Endothelial cell of umbilical vein (primary cell): ENCODE measurements around the gene EXOSC2. TPM values are rescaled to one million over a fixed set of nuclear protein-coding genes. Genes with fewer than 3 reads are reported as not detected.

Source experiments
- BruUV-seq: library from RNA; stranded (reverse); fragments of 400-500 nt; replicated peaks from 2 replicates; lab custom pipeline; 2021; lab: Mats Ljungman, UMichigan
- CTCF ChIA-PET: fragments of 300-600, 350-600 bp; sonication (Branson Sonifier 250); formaldehyde crosslinking; loops from one replicate; lab custom pipeline; 2021; ENCODE audit warnings: antibody characterized with exemption, inconsistent platforms; lab: Charles Lee
- POLR2A ChIA-PET: fragments of 300-600, 350-600 bp; sonication (Branson Sonifier 250); formaldehyde crosslinking; loops from one replicate; lab custom pipeline; 2021; ENCODE audit warnings: antibody characterized with exemption, inconsistent platforms; lab: Charles Lee
- DNase-seq: peaks from one replicate; pipeline ENCODE4 v3.0.0-alpha.2; 2011; ENCODE audit warnings: low read depth, low spot score
- FAIRE-seq: peaks from 2 replicates; lab custom pipeline; 2011; peaks lifted over from hg19 to GRCh38; lab: Jason Lieb, UNC
- H2AFZ ChIP-seq: 2 replicates; pipeline ENCODE4 v1.6.0; 2012; ENCODE audit warnings: low read depth, low read length, control low read depth, inconsistent platforms
- H3K27ac ChIP-seq: 2 replicates; pipeline ENCODE4 v1.5.1; 2011; ENCODE audit warnings: low read depth, mild to moderate bottlenecking, control low read depth, low read length, moderate library complexity; ENCODE audit not compliant: insufficient read depth
- H3K27me3 ChIP-seq, 2 experiments: 2 replicates each; pipeline versions ENCODE4 v1.6.0 to v1.6.1; 2011; ENCODE audit warnings: low read length in 2 of 2, mixed read lengths in 1 of 2; ENCODE audit not compliant: control insufficient read depth in 2 of 2, insufficient read depth in 2 of 2
- H3K36me3 ChIP-seq, 2 experiments: 2 replicates in 1 of 2; 3 replicates in 1 of 2; pipeline ENCODE4 v1.5.1; 2011; ENCODE audit warnings: low read length in 2 of 2, mild to moderate bottlenecking in 1 of 2, moderate library complexity in 1 of 2; ENCODE audit not compliant: control insufficient read depth in 2 of 2, insufficient read depth in 2 of 2; ENCODE audit errors: extremely low read depth in 1 of 2
- H3K4me1 ChIP-seq: 3 replicates; pipeline ENCODE4 v1.5.1; 2011; ENCODE audit warnings: mild to moderate bottlenecking, low read length; ENCODE audit not compliant: control insufficient read depth, insufficient read depth; ENCODE audit errors: extremely low read depth
- H3K4me2 ChIP-seq: 2 replicates; pipeline ENCODE4 v1.6.1; 2011; ENCODE audit warnings: low read length, control low read depth, mixed read lengths; ENCODE audit not compliant: insufficient read depth
- H3K4me3 ChIP-seq, 3 experiments: fragments of 200-600 bp in 1 of 3; sonication (generic), shearing (Covaris generic) in 1 of 3; replicated peaks in 1 of 3; 2 replicates each; pipeline ENCODE4 v1.5.1; 2011 to 2016; ENCODE audit warnings: control low read depth in 3 of 3, low read length in 3 of 3, mild to moderate bottlenecking in 2 of 3, inconsistent platforms in 1 of 3, low read depth in 1 of 3, moderate library complexity in 1 of 3; ENCODE audit not compliant: insufficient read depth in 1 of 3
- H3K79me2 ChIP-seq: 2 replicates; pipeline ENCODE4 v1.6.0; 2012; ENCODE audit warnings: low read length, inconsistent platforms; ENCODE audit not compliant: control insufficient read depth, insufficient read depth
- H3K9ac ChIP-seq: replicated peaks from 2 replicates; pipeline ENCODE3; 2011; ENCODE audit warnings: low read length, control low read depth; ENCODE audit not compliant: insufficient read depth; ENCODE audit errors: extremely low read depth
- H3K9me1 ChIP-seq: replicated peaks from 3 replicates; pipeline ENCODE4 v1.6.0; 2011; ENCODE audit warnings: mild to moderate bottlenecking, low read length; ENCODE audit not compliant: control insufficient read depth, insufficient read depth; ENCODE audit errors: extremely low read depth
- H3K9me3 ChIP-seq: replicated peaks from 2 replicates; pipeline ENCODE4 v1.5.1; 2012; ENCODE audit warnings: low read length, inconsistent platforms; ENCODE audit not compliant: control insufficient read depth, insufficient read depth
- H4K20me1 ChIP-seq: replicated peaks from 2 replicates; pipeline ENCODE3; 2011; ENCODE audit warnings: mild to moderate bottlenecking, low read length; ENCODE audit not compliant: control insufficient read depth, insufficient read depth; ENCODE audit errors: extremely low read depth
- GATA2 ChIP-seq: IDR thresholded peaks from 2 replicates; pipeline ENCODE4 v1.7.0; 2011; ENCODE audit warnings: low read depth, mild to moderate bottlenecking, moderate library complexity, mixed read lengths, low read length; ENCODE audit not compliant: insufficient read length, insufficient read depth
- JUN ChIP-seq: IDR thresholded peaks from 2 replicates; pipeline ENCODE4 v1.6.1; 2011; ENCODE audit warnings: borderline replicate concordance, low read depth; ENCODE audit not compliant: insufficient read length, insufficient read depth
- POLR2A ChIP-seq: IDR thresholded peaks from 2 replicates; pipeline ENCODE4 v1.6.1; 2012; ENCODE audit warnings: low read depth, mild to moderate bottlenecking, control low read depth, low read length
- dilution Hi-C: fragments of 300-500 bp; cut with MboI; formaldehyde crosslinking; loops from one replicate; pipeline ENCODE4 v1.15.0; 2019; ENCODE audit warnings: low sequenced_read_pairs; ENCODE audit not compliant: extremely low pct_ligation_motif_present
- intact Hi-C: fragments of 100-400 bp; cut with micrococcal nuclease; formaldehyde crosslinking; loops from one replicate; pipeline ENCODE4 v1.10.0; 2022
- polyA plus RNA-seq, 4 experiments: library from polyadenylated mRNA; depleted of rRNA in 3 of 4; stranded (reverse) in 3 of 4; unstranded in 1 of 4; fragments of >200 nt; gene quantifications; 2 replicates each; pipeline versions ENCODE4 v1.2.1 to v1.2.3, GENCODE V29; 2011 to 2012; ENCODE audit warnings: missing spikeins in 1 of 4
- total RNA-seq: library from RNA; stranded (reverse); gene quantifications from 2 replicates; pipeline ENCODE4 v1.2.3, GENCODE V29; 2021
- TF ChIP-seq, protein P1 (sequence below), 2 donors: IDR thresholded peaks; 1 replicate in 1 of 2; 2 replicates in 1 of 2; pipeline ENCODE4 v1.5.1; 2011; ENCODE audit warnings: low read length in 2 of 2, mild to moderate bottlenecking in 2 of 2, moderate library complexity in 2 of 2, control low read depth in 1 of 2, inconsistent platforms in 1 of 2, low read depth in 1 of 2; ENCODE audit not compliant: insufficient read depth in 1 of 2; ENCODE audit errors: extremely low read depth in 1 of 2
- TF ChIP-seq, protein P2 (sequence below): IDR thresholded peaks from 2 replicates; pipeline ENCODE4 v1.6.1; 2011; ENCODE audit not compliant: insufficient read depth, insufficient read length

EXOSC2 gene
- total and polyA plus RNA-seq, 2 donors (not counting 3 experiments of a cell fraction or from before 2014, with no cell fraction given) = 25.5 to 44.4 TPM

DNA sequence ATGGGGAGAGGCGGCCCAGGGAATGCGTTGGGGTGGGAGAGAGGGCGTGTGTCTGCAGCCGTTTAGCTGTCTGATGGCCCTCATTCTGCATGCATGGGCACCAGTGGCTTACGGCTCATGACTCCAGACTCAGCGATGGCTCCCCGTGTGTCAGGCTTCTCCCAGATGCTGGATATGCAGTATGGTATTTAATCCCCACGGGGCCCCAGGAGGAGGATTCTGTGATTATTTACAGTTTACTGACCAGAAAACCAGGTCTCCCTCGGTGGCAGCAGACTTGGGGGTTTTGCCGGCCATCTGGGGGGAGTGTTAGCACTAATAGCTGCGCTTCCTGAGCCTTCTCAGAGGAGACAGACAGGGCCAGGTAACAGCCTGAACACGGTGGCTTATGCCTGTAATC is 24.9 kb upstream of the EXOSC2 start:
- intact Hi-C loops = no loop called here
- peaks cover 46 to 50% of the 10 kb centered on the region in 2 experiments for H3K27me3 ChIP-seq

More for the DNA sequence above, 24.9 kb upstream of the EXOSC2 start:
- BruUV-seq = no TSS peak
- no peaks in the 10 kb centered on the region for H3K36me3 ChIP-seq
- H3K4me1 ChIP-seq = no peaks in the 10 kb centered on the region
- H3K9ac ChIP-seq = no peak overlapping the region
- no peaks in the 10 kb centered on the region for H3K79me2 ChIP-seq
- dilution Hi-C loops = no loop called here
- H3K9me1 ChIP-seq = no peaks in the 10 kb centered on the region
- H3K4me3 ChIP-seq = no peak overlapping the region
- ChIA-PET CTCF (interaction anchor here (1.1 kb wide), 1 partner anchor 15 kb away, joined by 3 read pairs; no protein-coding TSS in a partner anchor), POLR2A (interaction anchor here (0.5 kb wide), 1 partner anchor 381 kb away, joined by 5 read pairs; no protein-coding TSS in a partner anchor)
- H4K20me1 ChIP-seq = no peaks in the 10 kb centered on the region
- H3K4me2 ChIP-seq = no peak overlapping the region
- no peaks in the 10 kb centered on the region for H3K9me3 ChIP-seq
- no peak overlapping the region for H2AFZ ChIP-seq
- no peak for DNase-seq
- TF ChIP-seq, protein P1, sequence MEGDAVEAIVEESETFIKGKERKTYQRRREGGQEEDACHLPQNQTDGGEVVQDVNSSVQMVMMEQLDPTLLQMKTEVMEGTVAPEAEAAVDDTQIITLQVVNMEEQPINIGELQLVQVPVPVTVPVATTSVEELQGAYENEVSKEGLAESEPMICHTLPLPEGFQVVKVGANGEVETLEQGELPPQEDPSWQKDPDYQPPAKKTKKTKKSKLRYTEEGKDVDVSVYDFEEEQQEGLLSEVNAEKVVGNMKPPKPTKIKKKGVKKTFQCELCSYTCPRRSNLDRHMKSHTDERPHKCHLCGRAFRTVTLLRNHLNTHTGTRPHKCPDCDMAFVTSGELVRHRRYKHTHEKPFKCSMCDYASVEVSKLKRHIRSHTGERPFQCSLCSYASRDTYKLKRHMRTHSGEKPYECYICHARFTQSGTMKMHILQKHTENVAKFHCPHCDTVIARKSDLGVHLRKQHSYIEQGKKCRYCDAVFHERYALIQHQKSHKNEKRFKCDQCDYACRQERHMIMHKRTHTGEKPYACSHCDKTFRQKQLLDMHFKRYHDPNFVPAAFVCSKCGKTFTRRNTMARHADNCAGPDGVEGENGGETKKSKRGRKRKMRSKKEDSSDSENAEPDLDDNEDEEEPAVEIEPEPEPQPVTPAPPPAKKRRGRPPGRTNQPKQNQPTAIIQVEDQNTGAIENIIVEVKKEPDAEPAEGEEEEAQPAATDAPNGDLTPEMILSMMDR (IDR thresholded peaks at IDR 0.05; ENCODE audit: extremely low read depth in 1 of 2, insufficient read depth in 1 of 2, low read depth in 1 of 2, low read length in 2 of 2) = no peak
- TF ChIP-seq POLR2A (no peak), JUN (no peak), GATA2 (no peak)
- TF ChIP-seq, protein P2, sequence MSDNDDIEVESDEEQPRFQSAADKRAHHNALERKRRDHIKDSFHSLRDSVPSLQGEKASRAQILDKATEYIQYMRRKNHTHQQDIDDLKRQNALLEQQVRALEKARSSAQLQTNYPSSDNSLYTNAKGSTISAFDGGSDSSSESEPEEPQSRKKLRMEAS = no peak
- FAIRE-seq = no peak
- H3K27ac ChIP-seq = no peak overlapping the region
